ENCODE data around the gene SPI1.

GRCh38 chr11:47351156-47352126, 26.9 kb downstream of the SPI1 start:
- TF ChIP-seq, protein P1, sequence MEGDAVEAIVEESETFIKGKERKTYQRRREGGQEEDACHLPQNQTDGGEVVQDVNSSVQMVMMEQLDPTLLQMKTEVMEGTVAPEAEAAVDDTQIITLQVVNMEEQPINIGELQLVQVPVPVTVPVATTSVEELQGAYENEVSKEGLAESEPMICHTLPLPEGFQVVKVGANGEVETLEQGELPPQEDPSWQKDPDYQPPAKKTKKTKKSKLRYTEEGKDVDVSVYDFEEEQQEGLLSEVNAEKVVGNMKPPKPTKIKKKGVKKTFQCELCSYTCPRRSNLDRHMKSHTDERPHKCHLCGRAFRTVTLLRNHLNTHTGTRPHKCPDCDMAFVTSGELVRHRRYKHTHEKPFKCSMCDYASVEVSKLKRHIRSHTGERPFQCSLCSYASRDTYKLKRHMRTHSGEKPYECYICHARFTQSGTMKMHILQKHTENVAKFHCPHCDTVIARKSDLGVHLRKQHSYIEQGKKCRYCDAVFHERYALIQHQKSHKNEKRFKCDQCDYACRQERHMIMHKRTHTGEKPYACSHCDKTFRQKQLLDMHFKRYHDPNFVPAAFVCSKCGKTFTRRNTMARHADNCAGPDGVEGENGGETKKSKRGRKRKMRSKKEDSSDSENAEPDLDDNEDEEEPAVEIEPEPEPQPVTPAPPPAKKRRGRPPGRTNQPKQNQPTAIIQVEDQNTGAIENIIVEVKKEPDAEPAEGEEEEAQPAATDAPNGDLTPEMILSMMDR (IDR thresholded peaks at IDR 0.05), result no peak
- TF ChIP-seq POLR2A (IDR thresholded peaks at IDR 0.05), result no peak
